ENCODE results near the gene CXCL16. TPM values are rescaled to one million over a fixed set of nuclear protein-coding genes. Genes with fewer than 3 reads are reported as not detected.
"Not testable (repeated sequence)": the region's sequence is repeated elsewhere in the genome, so short reads cannot be mapped to it uniquely, and the experiment has no call there.

The CXCL16 gene
- total RNA-seq, 1 donor from 2014 or later: 12.5 TPM

DNA sequence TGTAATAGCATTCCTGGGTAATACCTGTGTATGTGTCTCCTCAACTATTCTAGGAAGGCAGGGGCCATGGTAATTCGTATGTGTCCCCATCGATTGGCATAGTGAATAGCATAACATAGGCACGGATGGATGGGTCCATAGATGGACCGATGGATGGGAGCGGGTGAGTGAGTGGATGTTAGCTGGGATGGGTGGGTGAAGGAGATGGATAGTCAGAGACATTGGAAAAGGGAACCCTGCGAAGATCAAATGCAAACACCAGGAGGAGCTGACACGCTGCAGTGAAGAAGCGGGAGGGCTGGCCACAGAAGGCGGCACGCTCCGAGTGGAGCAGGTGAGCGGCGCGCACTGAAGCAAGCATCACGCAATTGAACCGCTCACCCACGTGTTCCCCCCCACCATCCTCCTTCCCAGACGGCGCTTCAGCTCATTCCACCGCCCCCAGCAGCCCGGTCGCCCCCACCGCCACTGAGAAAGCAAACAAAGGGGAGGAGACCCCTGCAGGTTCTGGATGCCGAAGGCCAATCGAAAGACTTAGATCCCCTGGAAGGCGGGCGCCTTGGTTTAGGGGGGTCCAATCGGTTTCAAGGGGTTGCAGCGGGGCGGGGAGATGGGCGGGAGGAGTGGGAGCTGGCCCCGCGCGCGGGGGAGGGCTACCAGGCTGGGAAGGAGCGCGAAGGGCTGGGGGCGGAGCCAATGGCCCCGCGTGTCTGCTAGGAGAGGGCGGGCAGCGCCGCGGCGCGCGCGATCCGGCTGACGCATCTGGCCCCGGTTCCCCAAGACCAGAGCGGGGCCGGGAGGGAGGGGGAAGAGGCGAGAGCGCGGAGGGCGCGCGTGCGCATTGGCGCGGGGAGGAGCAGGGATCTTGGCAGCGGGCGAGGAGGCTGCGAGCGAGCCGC, 29.7 kb downstream of the CXCL16 start, which contains the start of gene ARRB2:
Gene ARRB2, plus strand, starts transcription at position 839 of the 899 bp plus-strand sequence. CDS start 90 bp downstream, outside the sequence.
- intact Hi-C loops (cut with DNase I): loop anchor here (1.0 to 5.0 kb wide), 3 partner anchors 21 to 177 kb away; partner anchors contain the start of gene MED11

DNA sequence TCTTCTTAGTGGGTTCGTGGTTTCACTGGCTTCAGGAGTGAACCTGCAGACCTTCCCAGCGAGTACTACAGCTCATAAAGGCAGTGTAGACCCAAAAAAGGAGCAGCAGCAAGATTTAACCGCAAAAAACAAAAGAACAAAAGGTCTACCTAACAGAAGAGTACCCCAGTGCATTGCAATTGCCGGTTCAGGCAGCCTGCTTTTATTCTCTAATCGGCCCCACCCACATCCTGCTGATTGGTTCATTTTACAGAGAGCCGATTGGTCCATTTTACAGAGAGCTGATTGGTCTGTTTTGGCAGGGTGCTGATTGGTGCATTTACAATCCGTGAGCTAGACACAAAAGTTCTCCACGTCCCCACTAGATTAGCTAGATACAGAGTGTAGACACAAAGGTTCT, 31.3 kb downstream of the CXCL16 start:
- H3K27ac ChIP-seq: no peak overlapping the region
- DNase-seq (ENCODE audit: low spot score in 2 of 2): no peak
- TF ChIP-seq CTCF (IDR thresholded peaks at IDR 0.05): no peak
- H3K4me1 ChIP-seq: peaks cover 0 to 6% of the 10 kb centered on the region in 2 donors
- H3K27me3 ChIP-seq: no peaks in the 10 kb centered on the region
- H3K4me3 ChIP-seq: no peak overlapping the region
- H3K9me3 ChIP-seq: no peaks in the 10 kb centered on the region
- intact Hi-C loops (cut with DNase I): no loop called here
- H3K36me3 ChIP-seq: no peaks in the 10 kb centered on the region

More for the DNA sequence above, 29.7 kb downstream of the CXCL16 start, which contains the start of gene ARRB2:
- no peaks in the 10 kb centered on the region for H3K27me3 ChIP-seq
- TF ChIP-seq CTCF (IDR thresholded peaks at IDR 0.05): peak; percentile 40 to 84 (median 62)
- no peaks in the 10 kb centered on the region for H3K36me3 ChIP-seq
- no peaks in the 10 kb centered on the region for H3K9me3 ChIP-seq
- peak; percentile 97 to 99 for DNase-seq (ENCODE audit: low spot score in 2 of 2)
- peak within 1 kb of the TSS; percentile 67 to 75 for H3K27ac ChIP-seq
- H3K4me1 ChIP-seq: peaks cover 0 to 5% of the 10 kb centered on the region in 2 donors
- peak within 1 kb of the TSS; percentile 52 to 77 for H3K4me3 ChIP-seq

- H3K9me3 ChIP-seq: no peaks in the 10 kb centered on the region
- no peak overlapping the region for H3K27ac ChIP-seq
- H3K4me3 ChIP-seq: no peak overlapping the region
- H3K4me1 ChIP-seq: peaks cover 0 to 9% of the 10 kb centered on the region in 2 donors
- intact Hi-C loops (cut with DNase I): no loop called here
- no peak for DNase-seq (ENCODE audit: low spot score in 2 of 2)
- no peak for TF ChIP-seq CTCF (IDR thresholded peaks at IDR 0.05)
- H3K27me3 ChIP-seq: no peaks in the 10 kb centered on the region
- H3K36me3 ChIP-seq: no peaks in the 10 kb centered on the region
Observed at GRCh38 chr17:4706121-4706520, 33.6 kb downstream of the CXCL16 start.

GRCh38 chr17:4704991-4705390, 34.7 kb downstream of the CXCL16 start:
- no peak for DNase-seq (ENCODE audit: low spot score in 2 of 2)
- Histone ChIP-seq H3K9me3 (no peaks in the 10 kb centered on the region), H3K4me3 (no peak overlapping the region), H3K4me1 (peaks cover 0 to 6% of the 10 kb centered on the region in 2 donors), H3K27me3 (no peaks in the 10 kb centered on the region), H3K27ac (no peak overlapping the region), H3K36me3 (no peaks in the 10 kb centered on the region)
- no peak for TF ChIP-seq CTCF (IDR thresholded peaks at IDR 0.05)
- intact Hi-C loops (cut with DNase I): no loop called here

- H3K36me3 ChIP-seq; DNase-seq (ENCODE audit: low spot score in 2 of 2); H3K27me3 ChIP-seq; H3K9me3 ChIP-seq; H3K4me1 ChIP-seq; intact Hi-C loops (cut with DNase I): not testable (repeated sequence)
- H3K27ac ChIP-seq: peak overlapping the region; percentile 76 to 83
- peak overlapping the region; percentile 92 to 94 for H3K4me3 ChIP-seq
Observed at GRCh38 chr17:4704574-4704907, 35.2 kb downstream of the CXCL16 start.

- Histone ChIP-seq H3K27me3 (no peaks in the 10 kb centered on the region), H3K4me3 (peak overlapping the region; percentile 92 to 94), H3K27ac (peak overlapping the region; percentile 76 to 83), H3K4me1 (peaks cover 0 to 6% of the 10 kb centered on the region in 2 donors), H3K36me3 (no peaks in the 10 kb centered on the region), H3K9me3 (no peaks in the 10 kb centered on the region)
- intact Hi-C loops (cut with DNase I): no loop called here
- TF ChIP-seq CTCF (IDR thresholded peaks at IDR 0.05): no peak
- DNase-seq (ENCODE audit: low spot score in 2 of 2): no peak
Observed at GRCh38 chr17:4703330-4703691, 36.4 kb downstream of the CXCL16 start.

Measured in ascending aorta (tissue), 2 donors.